HG03039 (cell line): ENCODE results near the gene GLB1L.
"Not testable (repeated sequence)": the region's sequence is repeated elsewhere in the genome, so short reads cannot be mapped to it uniquely, and the experiment has no call there.

Experiments
- ATAC-seq: cut with Tn5 transposase; IDR thresholded peaks from one replicate; pipeline ENCODE4 v1.9.1; 2021; ENCODE audit warnings: mild to moderate bottlenecking, moderate library complexity; ENCODE audit not compliant: unreplicated experiment

Gene GLB1L

DNA sequence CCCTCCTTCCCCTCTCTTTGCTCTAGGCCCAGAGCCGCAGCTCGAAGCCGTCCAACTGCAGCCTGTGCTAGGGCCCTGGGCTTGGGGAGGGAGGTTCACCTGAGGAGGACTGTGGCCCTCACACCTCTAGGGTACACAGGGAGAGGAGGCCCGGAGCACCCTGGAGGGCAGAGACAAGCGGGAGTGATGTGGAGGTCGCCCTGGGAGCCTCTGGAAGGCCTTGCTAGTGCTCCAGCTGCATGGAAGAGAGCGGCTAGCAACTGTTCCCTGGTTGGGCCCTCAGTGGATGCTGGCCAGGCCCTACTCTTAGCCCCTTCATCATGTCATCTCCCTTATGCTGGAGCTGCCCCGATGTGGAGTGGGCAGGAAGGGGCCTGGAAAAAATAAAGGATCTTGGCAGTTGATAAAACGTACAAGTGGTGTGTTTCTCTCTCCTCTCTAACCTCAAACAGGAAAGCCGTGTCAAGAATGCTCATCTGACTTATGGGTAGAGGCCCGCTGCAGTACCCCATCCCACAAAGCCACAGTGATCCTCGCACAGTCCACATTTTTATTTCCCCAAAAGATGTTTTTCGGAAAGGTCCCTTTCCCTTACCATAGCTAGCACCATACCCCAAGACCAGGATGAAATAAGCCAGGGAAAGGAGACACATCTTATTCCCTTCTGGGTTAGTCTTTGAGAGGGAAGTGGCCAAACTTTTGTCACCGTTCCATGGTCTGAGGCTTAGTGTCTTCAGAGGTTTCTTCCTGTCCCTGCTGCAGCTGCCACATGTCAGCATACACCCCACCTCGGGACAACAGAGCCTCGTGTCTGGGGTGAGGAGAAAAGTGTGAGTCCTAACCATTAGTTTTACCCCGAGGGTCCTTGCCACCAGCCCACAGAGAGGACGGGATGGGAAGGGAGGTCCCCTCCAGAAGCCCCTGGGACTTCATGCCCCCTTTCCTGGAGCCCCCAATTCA lies 35.7 kb downstream of the GLB1L start:
- ATAC-seq = no peak

DNA sequence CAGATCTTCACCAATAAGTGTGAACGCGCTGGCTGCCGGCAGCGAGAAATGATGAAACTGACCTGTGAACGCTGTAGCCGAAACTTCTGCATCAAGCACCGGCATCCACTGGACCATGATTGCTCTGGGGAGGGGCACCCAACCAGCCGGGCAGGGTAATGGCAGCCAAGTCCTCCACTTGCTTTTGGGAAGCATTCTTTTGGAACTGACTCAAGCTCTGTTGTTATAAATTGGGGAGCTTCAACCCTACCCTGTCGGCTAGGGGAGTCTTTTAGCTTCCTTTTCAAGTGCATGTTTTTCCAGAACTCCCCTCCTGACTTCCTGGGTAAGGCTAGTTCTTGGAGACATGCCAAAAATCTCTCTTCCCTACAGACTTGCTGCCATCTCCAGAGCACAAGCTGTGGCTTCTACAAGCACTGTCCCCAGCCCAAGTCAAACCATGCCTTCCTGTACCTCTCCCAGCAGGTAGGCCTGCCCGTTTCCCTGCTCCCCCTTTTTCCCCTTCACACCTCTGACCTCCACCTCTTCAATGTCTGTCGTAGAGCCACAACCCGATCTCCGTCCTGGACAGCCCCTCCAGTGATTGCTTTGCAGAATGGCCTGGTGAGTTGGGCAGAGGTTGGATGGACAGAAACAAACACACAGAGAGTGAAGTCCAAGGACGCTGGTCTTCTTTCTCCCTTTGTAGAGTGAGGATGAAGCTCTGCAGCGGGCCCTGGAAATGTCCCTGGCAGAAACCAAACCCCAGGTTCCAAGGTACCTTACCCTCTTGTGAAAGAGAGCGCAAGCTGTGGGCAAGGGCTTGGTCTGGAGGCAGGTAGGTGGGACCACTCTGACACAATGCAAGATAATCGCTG lies 37.1 kb downstream of the GLB1L start:
- ATAC-seq = no peak

DNA sequence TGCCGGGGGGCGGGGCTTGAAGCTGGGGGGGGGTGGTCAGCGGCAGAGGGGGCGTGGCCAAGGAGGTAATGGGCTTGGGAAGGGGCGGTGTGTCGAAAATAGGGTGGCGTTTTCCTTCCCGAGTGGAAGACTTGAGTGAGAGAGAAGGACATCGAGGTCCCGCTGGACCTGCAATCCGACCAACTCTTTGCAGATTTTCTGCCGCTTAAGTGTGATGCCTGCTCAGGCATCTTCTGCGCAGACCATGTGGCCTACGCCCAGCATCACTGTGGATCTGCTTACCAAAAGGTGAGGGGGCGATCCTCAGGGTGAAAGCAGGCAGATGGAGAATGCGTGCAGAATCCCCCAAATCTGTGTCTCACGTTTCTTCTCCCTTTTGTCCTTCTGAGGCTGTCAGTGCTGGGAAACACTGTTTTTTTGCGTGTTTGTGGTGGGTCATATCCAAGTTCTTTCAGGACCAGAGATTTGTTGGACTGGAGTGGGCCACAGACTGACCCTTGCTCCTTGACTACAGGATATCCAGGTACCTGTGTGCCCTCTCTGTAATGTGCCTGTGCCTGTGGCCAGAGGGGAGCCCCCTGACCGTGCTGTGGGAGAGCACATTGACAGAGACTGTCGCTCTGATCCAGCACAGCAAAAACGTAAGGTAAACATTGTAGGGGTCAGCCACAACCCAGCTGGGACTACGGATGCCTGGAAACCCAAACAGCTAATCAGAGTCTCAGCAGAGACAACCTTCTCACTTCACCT lies 37.9 kb downstream of the GLB1L start:
- no peak for ATAC-seq

DNA sequence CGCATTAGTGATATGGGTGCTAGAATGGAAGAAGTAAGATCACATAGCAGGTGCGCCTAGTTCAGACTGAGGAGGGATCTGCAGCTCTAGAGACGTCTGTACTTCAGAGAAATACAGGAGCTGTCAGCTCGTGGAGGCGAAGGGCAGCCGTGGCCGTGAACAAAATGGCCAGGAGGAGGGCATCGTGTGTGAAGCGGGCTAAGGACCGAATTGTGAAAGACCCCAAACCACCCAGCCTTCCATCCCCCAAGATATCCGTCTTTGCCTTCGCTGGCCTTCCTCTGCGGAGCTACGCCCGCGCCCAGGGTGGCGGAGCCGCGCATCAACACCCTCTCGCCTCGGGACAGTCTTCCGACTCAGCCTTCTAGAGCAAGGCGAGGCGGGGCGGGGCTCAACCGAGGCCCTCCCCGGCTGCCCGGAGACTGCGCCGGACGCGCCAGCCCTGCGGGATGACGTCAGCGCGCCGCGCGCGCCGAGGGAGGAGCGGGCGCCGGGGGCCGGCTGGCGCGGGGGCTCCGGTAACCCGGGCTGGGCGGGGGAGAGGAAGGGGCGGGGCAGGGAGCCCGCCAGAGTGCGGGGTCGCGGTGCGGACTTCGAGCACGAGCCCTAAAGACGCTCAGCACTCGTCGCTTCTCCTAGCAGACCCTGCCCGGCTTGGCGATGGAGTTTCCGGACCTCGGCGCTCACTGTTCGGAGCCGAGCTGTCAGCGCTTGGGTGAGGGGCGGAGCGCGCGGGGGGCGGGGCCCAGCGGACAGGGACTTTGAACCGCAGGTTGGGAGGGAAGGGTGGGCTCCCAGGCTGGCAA lies 38.7 kb downstream of the GLB1L start, which contains the start of gene ZFAND2B:
Gene ZFAND2B, plus strand, starts transcription at position 455 of the 806 bp plus-strand sequence. Its CDS starts 206 bp downstream, at position 661.
- ATAC-seq = peak; percentile 96

DNA sequence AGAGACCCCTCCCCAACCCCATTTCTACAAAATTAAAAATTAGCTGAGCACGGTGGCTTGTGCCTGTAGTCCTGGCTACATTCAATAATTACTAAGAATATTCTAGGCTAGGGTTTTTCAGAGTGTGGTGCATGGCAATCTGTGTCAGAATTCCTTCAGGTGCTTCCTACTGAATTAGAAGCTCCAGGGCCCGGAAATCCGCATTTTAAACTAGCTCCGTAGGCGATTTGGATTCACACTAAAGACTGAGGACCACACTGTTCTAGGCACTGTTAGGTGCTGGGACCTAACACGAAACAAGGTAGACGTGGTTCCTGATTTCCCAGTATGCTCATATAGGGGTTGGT lies 39.3 kb downstream of the GLB1L start:
- ATAC-seq = no peak

DNA sequence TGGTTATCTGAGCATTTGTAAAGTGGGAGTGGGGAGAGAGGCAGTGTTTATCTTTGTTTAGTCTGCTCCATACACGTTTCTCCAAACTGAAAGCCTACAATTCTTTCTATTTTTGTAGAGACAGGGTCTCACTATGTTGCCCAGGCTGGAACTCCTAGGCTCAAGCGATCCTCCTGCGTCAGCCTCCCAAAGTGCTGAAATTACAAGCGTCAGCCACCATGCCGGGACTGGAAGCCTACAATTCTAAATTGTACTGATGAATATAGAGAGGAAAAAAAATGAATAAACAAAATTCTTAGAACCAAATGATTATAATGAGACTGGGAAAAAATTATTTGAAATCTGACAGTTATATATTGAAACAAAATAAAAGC lies 40.1 kb downstream of the GLB1L start:
- no peak for ATAC-seq

DNA sequence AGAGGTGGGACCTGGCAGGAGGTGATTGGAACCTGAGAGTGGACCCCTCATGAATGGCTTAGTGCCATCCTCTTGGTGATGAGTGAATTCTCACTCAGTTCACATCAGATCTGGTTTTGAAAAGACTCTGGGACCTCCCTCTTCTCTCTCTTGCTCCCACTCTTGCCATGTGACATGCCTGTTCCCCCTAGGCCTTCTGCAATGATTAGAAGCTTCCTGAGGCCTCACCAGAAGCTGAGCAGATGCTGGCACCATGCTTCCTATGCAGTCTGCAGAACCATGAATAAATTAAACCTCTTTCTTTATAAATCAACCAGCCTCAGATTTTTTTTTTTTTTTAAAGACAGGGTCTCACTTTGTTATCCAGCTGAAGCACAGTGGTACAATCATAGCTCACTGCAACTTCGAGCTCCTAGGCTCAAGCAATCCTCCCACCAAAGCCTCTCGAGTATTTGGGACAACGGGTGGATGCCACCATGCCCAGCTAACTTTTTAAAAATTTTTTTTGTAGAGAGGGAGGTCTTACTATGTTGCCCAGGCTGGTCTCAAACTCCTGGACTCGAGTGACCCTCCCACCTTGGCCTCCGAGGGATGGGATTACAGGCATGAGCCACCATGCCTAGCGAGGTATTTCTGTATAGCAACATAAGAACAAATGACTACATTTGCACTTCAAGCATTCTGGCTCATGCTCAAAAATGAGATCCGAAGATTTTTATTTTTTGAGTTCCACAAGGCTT lies 40.6 kb downstream of the GLB1L start:
- no peak for ATAC-seq

DNA sequence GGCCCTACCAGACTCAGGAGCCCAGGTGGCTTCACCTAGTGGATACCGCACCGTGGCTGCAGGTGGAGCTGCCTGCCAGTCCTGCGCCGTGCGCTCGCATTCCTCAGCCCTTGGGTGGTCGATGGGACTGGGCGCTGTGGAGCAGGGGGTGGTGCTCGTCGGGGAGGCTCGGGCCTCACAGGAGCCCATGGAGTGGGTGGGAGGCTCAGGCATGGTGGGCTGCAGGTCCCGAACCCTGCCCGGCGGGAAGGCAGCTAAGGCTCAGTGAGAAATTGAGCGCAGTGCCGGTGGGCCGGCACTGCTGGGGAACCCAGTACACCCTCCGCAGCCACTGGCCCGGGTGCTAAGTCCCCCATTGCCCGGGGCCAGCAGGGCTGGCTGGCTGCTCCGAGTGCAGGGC lies 43.9 kb downstream of the GLB1L start:
- not testable (repeated sequence) for ATAC-seq

DNA sequence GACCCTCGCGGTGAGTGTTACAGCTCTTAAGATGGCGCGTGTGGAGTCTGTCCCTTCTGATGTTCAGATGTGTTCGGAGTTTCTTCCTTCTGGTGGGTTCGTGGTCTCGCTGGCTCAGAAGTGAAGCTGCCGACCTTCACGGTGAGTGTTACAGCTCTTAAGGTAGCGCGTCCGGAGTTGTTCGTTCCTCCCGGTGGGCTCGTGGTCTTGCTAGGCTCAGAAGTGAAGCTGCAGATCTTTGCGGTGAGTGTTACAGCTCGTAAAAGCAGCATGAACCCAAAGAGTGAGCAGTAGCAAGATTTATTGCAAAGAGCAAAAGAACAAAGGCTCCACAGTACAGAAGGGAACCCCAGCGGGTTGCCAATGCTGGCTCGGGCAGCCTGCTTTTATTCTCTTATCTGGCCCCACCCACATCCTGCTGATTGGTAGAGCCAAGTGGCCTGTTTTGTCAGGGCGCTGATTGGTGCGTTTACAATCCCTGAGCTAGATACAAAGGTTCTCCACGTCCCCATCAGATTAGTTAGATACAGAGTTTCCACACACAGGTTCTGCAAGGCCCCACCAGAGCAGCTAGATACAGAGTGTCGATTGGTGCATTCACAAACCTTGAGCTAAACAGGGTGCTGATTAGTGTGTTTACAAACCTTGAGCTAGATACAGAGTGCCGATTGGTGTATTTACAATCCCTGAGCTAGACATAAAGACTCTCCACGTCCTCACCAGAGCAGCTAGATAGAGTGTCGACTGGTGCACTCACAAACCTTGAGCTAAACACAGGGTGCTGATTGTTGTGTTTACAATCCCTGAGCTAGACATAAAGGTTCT lies 44.5 kb downstream of the GLB1L start:
- ATAC-seq = not testable (repeated sequence)

DNA sequence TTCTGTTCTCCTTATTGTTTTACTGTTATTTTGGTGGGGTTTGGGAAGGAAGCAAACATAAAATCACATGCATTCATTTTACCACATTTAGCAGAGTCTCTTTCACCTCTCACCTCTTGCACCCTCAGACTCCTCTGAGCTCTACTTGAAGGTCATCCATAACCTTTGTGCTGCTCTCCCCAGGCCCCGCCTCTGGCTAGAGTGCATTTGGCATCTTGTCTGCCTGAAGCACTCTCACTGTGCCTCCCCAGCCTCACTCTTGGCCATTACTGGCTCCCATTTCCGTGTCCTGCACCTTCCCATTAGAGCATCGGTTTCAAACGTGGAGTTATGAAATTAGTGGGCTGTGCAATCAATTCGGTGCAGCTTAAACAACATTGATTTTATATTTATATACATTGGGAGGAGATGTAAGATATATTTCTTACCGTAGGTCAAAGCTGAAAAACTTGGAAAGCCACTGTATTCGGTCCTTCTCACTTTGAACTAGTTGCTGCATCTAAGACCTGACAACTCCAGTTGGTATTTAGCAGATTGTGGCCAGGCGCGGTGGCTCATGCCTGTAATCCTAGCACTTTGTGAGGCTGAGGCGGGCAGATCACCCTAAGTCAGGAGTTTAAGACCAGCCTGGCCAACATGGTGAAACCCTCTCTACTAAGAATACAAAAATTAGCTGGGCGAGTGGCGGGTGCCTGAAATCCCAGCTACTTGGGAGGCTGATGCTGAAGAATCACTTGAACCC lies 45.6 kb downstream of the GLB1L start:
- no peak for ATAC-seq

DNA sequence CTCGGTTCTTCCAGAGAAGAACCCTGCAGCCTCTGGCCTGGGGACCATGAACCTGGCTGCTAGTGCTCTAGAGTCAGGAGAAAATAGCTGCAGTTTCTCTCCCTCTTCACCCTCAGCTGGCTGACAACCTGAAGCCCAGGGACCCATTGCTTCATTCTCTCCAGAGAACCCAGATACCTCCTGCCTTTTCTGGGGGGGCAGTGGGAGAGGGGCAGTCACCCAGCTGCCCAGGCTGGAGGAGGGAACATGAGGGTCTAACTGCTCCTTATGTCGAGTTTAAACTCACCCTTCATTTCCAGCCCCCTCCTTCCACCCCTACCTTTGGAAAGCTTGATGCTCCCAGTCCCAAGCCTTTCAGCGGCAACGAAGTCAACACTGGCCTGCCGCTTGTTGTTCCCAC lies 46.3 kb downstream of the GLB1L start:
- no peak for ATAC-seq

DNA sequence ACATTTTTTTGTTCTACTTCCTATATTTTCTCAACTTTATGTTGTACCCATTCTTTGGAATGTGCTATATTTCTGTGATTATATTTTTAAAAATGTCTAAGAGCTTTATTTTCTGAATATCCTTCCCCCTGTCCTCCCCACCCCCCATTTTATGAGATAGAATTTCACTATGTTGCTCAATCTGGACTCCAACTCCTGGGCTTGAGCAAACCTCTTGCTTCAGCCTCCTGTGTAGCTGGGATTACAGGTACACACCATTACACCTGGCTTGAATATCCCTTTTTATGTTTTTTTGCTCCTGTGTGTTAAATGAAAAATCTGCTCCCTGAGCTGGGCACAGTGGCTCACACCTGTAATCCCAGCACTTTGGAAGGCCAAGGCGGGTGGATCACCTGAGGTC lies 47.9 kb downstream of the GLB1L start:
- no peak for ATAC-seq

DNA sequence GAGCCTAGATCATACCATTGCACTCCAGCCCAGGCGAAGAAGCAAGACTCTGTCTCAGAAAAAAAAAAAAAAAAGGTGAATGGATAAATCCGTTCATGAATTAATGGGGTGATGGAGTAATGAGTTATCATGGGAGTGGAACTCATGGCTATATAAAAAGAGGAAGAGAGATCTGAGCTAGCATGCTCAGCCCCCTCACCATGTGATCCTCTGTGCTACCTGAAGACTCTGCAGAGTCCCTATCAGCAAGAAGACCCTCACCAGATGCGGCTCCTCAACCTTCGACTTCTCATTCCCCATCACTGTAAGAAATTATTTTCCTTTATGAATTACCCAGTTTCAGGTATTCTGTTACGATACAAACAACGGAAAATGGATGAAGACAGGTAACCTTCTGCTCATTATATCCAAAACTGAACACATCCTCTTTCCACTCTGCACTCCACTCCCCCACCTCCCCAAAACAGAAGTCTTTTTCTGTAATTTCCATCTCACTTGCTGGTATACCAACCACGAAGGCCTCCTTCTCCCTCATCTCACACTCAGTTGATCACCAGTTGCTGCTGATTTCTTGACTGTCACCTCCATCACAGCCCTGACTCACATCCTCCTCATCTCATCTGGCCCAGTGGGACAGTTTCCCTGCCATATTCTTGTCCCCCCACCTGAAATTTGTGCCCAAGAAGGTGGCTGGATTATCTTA lies 58.3 kb downstream of the GLB1L start:
- no peak for ATAC-seq
